ENCODE measurements around the gene EPHB4. TPM values are rescaled to one million over a fixed set of nuclear protein-coding genes. Genes with fewer than 3 reads are reported as not detected.

EPHB4 gene
- total RNA-seq, 1 experiment from 2014 or later, result 192 TPM

- intact Hi-C loops (cut with micrococcal nuclease; ENCODE audit: unreplicated experiment), result no loop called here
Measured at GRCh38 chr7:100822236-100823139, 4.8 kb downstream of the EPHB4 start.

GRCh38 chr7:100819586-100819985 lies 7.7 kb downstream of the EPHB4 start:
- ChIA-PET POLR2A (no interaction called here), CTCF (no interaction called here)
- intact Hi-C loops (cut with micrococcal nuclease; ENCODE audit: unreplicated experiment), result no loop called here
- peaks cover 10% of the 10 kb centered on the region; the same call in 1 of the 2 replicates for H3K36me3 ChIP-seq (ENCODE audit: control insufficient read depth, insufficient read depth, low read length)
- H3K4me3 ChIP-seq (ENCODE audit: low read depth in 2 of 2, low read length in 2 of 2), result no peak overlapping the region
- BruUV-seq (replicated peaks), result no TSS peak
- no peaks in the 10 kb centered on the region for H3K27me3 ChIP-seq (ENCODE audit: control insufficient read depth, insufficient read depth, low read length)
- no peaks in the 10 kb centered on the region for H3K9me3 ChIP-seq (ENCODE audit: control insufficient read depth, insufficient read depth, low read depth, low read length)
- no peak overlapping the region for H3K27ac ChIP-seq (ENCODE audit: low read length)
- DNase-seq (ENCODE audit: low read depth, low spot score) (no peak), ATAC-seq (no peak)
- H3K4me1 ChIP-seq (ENCODE audit: control insufficient read depth, insufficient read depth, low read length), result peaks cover 7% of the 10 kb centered on the region
- in situ Hi-C loops (cut with HindIII; ENCODE audit: low pct_unique_long_range_greater_than_20kb, low sequenced_read_pairs), result no loop called here
- no peak for TF ChIP-seq REST (IDR thresholded peaks at IDR 0.05; ENCODE audit: insufficient read depth in 1 of 2, low read depth in 2 of 2, low read length in 1 of 2)
- no peak for TF ChIP-seq POLR2AphosphoS5 (IDR thresholded peaks at IDR 0.05; ENCODE audit: low read depth, low read length)
- no peak for TF ChIP-seq TCF7L2 (IDR thresholded peaks at IDR 0.05; ENCODE audit: low read depth, low read length)
- TF ChIP-seq SIN3A (IDR thresholded peaks at IDR 0.05; ENCODE audit: borderline replicate concordance, insufficient read depth, low read depth, low read length), result no peak
- TF ChIP-seq CTCF (IDR thresholded peaks at IDR 0.05), result no peak

More at GRCh38 chr7:100822236-100823139, 4.8 kb downstream of the EPHB4 start:
- in situ Hi-C loops (cut with HindIII; ENCODE audit: low pct_unique_long_range_greater_than_20kb, low sequenced_read_pairs), result no loop called here
- Histone ChIP-seq H3K4me1 (ENCODE audit: control insufficient read depth, insufficient read depth, low read length) (peaks cover 10% of the 10 kb centered on the region), H3K4me3 (ENCODE audit: low read depth in 2 of 2, low read length in 2 of 2) (no peak overlapping the region), H3K36me3 (ENCODE audit: control insufficient read depth, insufficient read depth, low read length) (0 out of 2 replicates have a peak, but pooled peaks cover 5% of the 10 kb centered on the region), H3K9me3 (ENCODE audit: control insufficient read depth, insufficient read depth, low read depth, low read length) (no peaks in the 10 kb centered on the region), H3K27me3 (ENCODE audit: control insufficient read depth, insufficient read depth, low read length) (no peaks in the 10 kb centered on the region), H3K27ac (ENCODE audit: low read length) (no peak overlapping the region)
- TF ChIP-seq SIN3A (IDR thresholded peaks at IDR 0.05; ENCODE audit: borderline replicate concordance, insufficient read depth, low read depth, low read length), result no peak
- no peak for TF ChIP-seq REST (IDR thresholded peaks at IDR 0.05; ENCODE audit: insufficient read depth in 1 of 2, low read depth in 2 of 2, low read length in 1 of 2)
- no peak for TF ChIP-seq TCF7L2 (IDR thresholded peaks at IDR 0.05; ENCODE audit: low read depth, low read length)
- no peak for TF ChIP-seq POLR2AphosphoS5 (IDR thresholded peaks at IDR 0.05; ENCODE audit: low read depth, low read length)
- TF ChIP-seq CTCF (IDR thresholded peaks at IDR 0.05), result no peak
- no TSS peak for BruUV-seq (replicated peaks)
- no peak for DNase-seq (ENCODE audit: low read depth, low spot score)
- no peak for ATAC-seq
- POLR2A ChIA-PET, result no interaction called here
- CTCF ChIA-PET, result no interaction called here

Measured in Panc1 (cell line).